ENCODE measurements around the gene ZNF148.

DNA sequence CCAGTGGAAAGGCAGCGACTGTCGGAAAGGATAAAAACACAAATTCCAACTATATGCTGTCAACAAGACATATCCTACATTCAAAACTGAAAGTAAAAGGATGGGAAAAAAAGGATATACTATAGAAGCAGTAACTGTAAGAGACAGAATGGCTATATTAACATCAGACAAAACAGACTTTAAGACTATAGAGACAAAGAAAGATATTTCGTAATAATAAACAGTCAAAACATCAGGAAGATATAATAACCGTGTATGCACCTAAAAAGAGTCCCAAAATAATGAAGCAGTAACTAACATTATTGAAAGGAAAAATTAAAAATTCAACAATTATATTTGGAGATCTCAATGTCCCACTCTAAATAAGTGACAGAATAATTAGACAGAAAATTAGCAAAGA is 48.2 kb downstream of the ZNF148 start:
- TF ChIP-seq, protein P1, sequence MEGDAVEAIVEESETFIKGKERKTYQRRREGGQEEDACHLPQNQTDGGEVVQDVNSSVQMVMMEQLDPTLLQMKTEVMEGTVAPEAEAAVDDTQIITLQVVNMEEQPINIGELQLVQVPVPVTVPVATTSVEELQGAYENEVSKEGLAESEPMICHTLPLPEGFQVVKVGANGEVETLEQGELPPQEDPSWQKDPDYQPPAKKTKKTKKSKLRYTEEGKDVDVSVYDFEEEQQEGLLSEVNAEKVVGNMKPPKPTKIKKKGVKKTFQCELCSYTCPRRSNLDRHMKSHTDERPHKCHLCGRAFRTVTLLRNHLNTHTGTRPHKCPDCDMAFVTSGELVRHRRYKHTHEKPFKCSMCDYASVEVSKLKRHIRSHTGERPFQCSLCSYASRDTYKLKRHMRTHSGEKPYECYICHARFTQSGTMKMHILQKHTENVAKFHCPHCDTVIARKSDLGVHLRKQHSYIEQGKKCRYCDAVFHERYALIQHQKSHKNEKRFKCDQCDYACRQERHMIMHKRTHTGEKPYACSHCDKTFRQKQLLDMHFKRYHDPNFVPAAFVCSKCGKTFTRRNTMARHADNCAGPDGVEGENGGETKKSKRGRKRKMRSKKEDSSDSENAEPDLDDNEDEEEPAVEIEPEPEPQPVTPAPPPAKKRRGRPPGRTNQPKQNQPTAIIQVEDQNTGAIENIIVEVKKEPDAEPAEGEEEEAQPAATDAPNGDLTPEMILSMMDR (tag by site-specific recombination; IDR thresholded peaks at IDR 0.05): no peak
- TF ChIP-seq, protein P2, sequence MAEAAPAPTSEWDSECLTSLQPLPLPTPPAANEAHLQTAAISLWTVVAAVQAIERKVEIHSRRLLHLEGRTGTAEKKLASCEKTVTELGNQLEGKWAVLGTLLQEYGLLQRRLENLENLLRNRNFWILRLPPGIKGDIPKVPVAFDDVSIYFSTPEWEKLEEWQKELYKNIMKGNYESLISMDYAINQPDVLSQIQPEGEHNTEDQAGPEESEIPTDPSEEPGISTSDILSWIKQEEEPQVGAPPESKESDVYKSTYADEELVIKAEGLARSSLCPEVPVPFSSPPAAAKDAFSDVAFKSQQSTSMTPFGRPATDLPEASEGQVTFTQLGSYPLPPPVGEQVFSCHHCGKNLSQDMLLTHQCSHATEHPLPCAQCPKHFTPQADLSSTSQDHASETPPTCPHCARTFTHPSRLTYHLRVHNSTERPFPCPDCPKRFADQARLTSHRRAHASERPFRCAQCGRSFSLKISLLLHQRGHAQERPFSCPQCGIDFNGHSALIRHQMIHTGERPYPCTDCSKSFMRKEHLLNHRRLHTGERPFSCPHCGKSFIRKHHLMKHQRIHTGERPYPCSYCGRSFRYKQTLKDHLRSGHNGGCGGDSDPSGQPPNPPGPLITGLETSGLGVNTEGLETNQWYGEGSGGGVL (tag by site-specific recombination; IDR thresholded peaks at IDR 0.05): no peak
- TF ChIP-seq, protein P3, sequence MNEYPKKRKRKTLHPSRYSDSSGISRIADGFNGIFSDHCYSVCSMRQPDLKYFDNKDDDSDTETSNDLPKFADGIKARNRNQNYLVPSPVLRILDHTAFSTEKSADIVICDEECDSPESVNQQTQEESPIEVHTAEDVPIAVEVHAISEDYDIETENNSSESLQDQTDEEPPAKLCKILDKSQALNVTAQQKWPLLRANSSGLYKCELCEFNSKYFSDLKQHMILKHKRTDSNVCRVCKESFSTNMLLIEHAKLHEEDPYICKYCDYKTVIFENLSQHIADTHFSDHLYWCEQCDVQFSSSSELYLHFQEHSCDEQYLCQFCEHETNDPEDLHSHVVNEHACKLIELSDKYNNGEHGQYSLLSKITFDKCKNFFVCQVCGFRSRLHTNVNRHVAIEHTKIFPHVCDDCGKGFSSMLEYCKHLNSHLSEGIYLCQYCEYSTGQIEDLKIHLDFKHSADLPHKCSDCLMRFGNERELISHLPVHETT (tag by site-specific recombination; IDR thresholded peaks at IDR 0.05): no peak
- TF ChIP-seq ZBTB21 (tag by site-specific recombination; IDR thresholded peaks at IDR 0.05): no peak
- TF ChIP-seq ZNF510 (tag by site-specific recombination; IDR thresholded peaks at IDR 0.05; ENCODE audit: insufficient replicate concordance): no peak
- no peak for TF ChIP-seq ZEB2 (tag by site-specific recombination; IDR thresholded peaks at IDR 0.05)
- no peak for TF ChIP-seq ZNF670 (tag by site-specific recombination; IDR thresholded peaks at IDR 0.05; ENCODE audit: low read depth)
- no peak for TF ChIP-seq YY1 (tag by site-specific recombination; IDR thresholded peaks at IDR 0.05)

All from HEK293 (cell line).